HG02610 (cell line): ENCODE results near the gene SORCS2.
"Not testable (repeated sequence)": the region's sequence is repeated elsewhere in the genome, so short reads cannot be mapped to it uniquely, and the experiment has no call there.

Experiments
- ATAC-seq: cut with Tn5 transposase; IDR thresholded peaks from one replicate; pipeline ENCODE4 v1.9.1; 2021; ENCODE audit warnings: mild to moderate bottlenecking, moderate library complexity; ENCODE audit not compliant: unreplicated experiment

Gene SORCS2

GRCh38 chr4:7199129-7199725 lies 6.9 kb downstream of the SORCS2 start:
- no peak for ATAC-seq

DNA sequence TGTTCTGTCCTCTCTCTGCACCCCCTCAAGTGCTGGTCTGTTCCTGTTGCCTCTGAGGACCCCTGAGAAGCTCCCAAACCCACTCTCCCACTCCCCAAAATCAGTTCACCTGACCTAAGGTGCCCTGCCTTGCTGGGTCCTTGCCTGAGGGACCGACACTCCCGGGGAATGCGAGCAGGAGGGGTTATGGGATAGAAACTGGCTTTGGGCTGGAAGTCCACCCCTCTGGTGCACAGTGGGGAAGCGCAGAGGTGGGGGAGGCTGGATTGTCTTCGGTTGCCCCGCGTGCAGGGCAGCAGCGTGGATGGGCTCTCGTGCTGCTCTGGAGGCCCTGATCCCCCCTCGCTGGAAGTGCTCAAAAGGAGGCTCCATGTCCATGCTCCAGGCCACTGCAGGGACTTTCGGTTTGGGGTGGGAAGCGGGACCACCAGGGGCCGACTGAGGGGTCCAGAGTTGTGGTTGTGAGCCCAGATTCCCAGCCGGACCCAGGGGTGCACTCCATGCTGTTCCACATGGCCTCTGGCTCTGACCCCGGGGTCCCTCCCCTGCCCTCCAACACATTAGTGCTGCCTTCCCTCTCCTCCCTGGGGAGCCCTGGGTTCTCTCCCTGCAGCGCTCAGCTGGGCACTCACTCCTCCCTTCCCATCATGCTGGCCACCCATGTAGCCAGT lies 7.6 kb downstream of the SORCS2 start:
- no peak for ATAC-seq

- ATAC-seq = no peak
Observed at GRCh38 chr4:7200801-7201200, 8.5 kb downstream of the SORCS2 start.

DNA sequence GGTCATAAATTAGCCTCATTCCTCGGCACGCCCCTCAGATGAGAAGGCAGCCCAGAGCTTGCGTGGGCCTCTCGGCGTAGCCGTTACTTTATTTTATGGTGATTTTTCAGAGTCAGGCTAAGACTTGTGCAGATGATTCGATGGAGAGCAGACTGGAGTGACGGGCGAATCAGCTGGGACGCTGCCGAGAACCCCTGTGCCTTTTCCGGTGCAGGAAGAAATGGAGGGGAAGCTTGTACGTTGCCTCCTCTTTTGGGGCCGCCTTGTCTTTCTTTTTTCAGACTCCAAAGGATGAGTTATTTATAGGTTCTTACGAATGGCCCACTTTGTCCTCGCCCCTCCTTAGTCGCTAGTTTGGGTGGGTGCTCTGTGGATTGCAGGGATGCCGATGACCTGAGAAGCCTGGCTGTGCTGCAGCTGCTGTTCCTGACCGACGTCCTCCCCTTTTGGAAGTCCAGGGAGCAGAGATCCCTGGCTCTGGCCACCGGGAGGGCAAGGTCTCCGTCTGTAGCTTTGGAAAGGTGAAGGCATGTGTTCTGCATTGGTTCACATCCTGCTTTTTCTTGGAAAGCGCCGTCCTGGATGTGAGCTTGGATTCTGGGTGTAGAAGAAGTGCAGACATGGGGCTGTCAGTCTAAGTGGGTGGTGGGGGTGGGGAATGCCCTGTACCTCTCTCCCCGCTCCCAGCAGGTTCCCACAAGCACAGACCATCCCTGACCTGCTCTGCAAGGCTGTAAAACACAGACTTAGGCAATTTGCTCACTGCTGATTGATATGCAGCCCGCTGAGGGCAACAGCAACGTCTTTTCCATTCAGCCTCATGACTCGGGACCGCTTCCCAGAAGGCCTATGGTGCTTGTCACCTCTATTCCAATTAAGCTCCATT lies 9.3 kb downstream of the SORCS2 start:
- ATAC-seq = no peak

GRCh38 chr4:7202411-7202810 lies 10.1 kb downstream of the SORCS2 start:
- ATAC-seq = no peak

DNA sequence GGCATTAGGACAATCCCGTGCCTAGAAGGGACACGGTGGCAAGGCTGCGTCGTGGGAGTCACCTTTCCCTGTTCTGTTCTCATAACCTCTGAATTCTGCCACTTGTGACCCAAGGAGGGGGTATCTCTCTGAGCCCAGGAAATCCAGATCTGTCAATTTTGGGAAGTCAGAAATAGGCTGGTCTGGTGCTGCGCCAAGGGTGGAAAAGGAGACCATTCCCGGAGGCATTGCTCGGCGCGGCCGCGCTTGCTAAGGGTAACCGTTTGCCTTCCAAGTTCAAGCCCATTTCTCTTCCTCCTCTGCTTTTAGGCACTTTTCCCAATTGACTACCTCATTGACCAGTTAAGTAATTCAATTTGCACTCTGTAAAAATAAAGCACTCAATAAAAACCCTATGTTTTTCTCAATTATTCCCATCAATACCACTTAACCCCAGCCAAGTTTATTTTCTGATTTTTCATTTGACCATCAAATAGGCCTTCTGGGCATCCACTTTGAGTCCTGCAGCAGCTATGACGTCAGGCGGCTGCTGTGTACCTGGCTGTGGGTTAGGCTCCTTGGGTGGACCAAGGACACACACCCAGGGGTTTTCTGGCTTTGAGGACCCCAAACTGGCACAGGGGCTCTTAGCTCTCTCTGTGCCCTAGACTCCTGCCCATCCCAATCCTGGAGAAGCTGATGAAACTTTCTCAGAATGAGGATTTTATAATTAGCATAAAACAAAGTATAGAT lies 12.5 kb downstream of the SORCS2 start:
- no peak for ATAC-seq

- ATAC-seq = no peak
Observed at GRCh38 chr4:7206385-7206784, 14.0 kb downstream of the SORCS2 start.

- no peak for ATAC-seq
Observed at GRCh38 chr4:7206911-7207567, 14.7 kb downstream of the SORCS2 start.

DNA sequence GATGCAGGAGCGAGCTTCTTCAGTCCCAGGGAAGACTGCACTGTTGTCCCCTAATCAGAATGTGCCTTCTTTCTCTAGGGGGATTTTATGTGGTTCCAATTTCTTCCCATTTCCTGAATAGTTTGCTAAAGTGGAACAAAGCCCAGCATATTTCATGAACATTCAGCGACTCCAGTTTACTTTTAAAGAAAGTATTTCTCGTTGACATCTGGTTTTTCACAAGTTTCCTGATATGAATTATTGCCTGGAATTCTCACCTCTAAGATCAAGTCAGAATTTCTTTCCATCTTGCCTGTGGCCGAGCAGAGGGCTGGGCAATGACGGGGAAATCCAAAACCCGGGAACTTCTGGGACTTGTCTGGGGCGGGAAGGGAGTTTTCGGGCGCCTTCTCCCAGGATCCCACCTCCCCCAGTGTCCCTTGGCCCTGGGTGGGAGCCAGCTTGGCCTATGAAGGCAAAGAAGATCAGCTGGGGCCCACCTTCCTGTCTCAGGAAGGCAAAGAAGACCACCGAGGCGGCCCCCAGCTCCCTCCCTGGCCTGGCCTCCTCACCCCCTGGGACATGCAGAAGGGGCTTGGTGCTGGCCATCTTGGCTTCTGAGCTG lies 15.4 kb downstream of the SORCS2 start:
- no peak for ATAC-seq

DNA sequence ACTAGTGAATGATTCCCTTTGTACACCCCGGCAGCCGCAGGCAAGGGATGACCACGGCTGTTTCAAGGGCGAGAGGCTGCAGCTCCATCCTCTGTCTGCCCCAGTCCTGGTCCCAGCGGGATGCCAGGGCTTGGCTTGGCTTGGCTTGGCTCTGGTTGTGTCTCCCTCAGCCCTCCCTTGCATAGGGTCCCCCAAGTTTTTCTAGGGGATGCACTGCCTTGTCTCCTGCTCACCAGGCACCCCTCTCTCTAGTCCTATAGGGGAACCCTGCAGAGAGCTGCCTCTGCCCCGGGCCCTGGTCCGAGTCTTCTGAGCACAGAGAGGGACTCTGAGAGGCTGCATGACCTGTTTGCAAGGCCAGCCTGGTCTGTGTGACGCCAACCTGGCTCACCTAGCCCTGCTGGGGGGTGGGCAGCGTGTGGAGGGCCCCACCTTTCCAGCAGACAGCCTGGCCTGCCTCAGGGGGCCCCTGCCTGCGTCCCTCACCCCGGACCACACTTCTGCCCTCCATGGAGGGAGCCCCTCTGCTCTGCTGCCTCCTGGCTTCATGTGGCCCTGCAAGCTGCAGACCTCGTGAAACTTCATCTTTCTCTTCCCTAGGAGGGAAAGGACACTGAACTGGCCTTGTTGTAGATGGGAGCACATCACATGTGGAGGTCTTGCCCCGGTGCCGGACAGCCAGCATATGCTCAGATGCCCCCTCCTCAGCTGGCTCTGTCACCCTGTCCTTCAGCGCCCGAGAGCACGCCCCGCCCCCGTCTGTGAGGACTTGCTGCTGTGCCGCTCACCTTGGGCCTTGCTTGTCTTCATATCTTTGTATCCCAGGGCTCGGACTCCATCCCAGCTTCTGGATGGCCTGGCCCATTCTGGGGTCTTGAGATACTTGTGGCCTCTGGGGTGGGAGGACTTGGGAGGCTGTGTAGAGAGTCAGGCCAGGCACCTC lies 16.4 kb downstream of the SORCS2 start:
- ATAC-seq = no peak

DNA sequence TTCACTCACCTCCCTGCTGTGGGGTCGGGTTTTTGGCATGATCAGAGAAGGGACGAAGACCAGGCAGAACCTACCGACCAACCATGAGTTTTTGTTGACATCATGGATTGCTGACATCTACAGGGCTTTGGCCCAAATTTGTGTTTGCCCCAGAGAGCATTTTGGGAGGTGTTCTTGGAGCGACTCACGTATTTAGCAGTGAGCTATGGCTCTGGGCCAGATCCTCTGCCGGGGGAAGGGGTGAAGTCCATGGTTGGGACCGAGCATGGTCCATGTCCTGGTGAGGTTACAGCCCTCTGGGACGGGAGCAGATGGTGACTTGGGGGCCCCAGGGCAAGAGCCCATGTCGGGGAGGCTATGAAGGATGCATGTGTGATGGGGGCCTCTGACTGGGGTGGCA lies 17.4 kb downstream of the SORCS2 start:
- no peak for ATAC-seq

GRCh38 chr4:7210824-7211223 lies 18.5 kb downstream of the SORCS2 start:
- no peak for ATAC-seq

DNA sequence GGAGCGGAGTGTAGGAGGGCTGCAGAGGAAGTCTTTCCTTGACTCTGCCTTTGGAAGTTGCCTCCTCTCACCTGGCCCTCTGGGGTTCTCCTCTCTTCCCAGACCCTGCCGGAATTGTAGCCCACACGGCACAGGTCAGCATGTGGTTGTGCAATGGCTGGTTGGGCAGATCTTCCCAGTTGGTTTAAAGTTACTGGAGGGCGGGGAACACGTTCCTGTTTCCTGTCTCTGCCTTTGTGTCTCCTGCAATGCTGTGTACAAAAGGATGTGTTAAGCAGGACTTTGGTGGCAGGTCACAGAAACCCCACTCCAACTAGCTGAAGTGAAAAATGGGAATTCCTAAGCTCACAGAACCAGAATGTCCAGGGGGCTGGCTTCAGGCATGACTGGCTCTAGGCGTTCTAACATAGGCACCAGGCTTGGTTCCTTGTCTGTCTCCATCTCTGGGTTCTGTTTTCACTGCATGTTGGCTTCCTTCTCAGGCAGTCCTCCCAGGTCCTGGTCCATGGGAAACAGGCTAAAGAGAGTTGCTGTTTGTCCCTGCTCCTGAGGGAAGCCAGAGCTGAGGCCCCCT lies 19.9 kb downstream of the SORCS2 start:
- no peak for ATAC-seq

- no peak for ATAC-seq
Observed at GRCh38 chr4:7212921-7213320, 20.6 kb downstream of the SORCS2 start.

- no peak for ATAC-seq
Observed at GRCh38 chr4:7213807-7214206, 21.5 kb downstream of the SORCS2 start.

GRCh38 chr4:7214359-7214758 lies 22.0 kb downstream of the SORCS2 start:
- ATAC-seq = no peak

GRCh38 chr4:7215187-7215586 lies 22.8 kb downstream of the SORCS2 start:
- not testable (repeated sequence) for ATAC-seq

DNA sequence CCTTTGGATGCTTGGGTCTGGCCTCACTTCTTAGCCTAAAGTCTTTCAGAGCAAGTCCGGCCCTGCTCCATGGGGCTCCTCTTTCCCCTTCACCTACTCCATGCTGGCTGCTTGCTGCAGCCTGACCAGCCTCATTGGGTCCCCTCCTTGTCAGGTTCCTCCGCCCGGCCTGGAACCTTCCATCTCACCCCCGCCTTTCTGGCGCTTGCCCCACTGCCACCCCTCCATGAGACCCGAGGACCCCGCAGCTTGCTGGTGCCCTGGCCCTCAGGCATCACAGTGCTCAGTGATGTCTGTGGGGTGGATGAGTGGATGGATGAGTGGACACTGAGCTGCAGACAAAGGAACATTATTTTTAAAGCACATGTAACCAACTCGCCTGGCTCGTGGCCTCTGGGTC lies 24.7 kb downstream of the SORCS2 start:
- ATAC-seq = no peak
